Esophagus squamous epithelium (tissue), 4 donors: ENCODE data around the gene ALX4.

Experiments used
- POLR2A ChIP-seq, 4 donors: fragments of 450-650 bp; IDR thresholded peaks; one replicate each; pipeline ENCODE4 v1.6.1; 2017; ENCODE audit warnings: antibody characterized with exemption in 4 of 4, mild to moderate bottlenecking in 4 of 4, moderate library complexity in 3 of 4
- TF ChIP-seq, protein P1 (sequence below), 6 experiments: fragments of 450-650 bp in 4 of 6; fragments of 200-600 bp in 2 of 6; sonication (generic) in 2 of 6; IDR thresholded peaks; one replicate each; pipeline ENCODE4 v1.5.1; 2016 to 2019; ENCODE audit warnings: antibody characterized with exemption in 6 of 6, mild to moderate bottlenecking in 4 of 6, moderate library complexity in 4 of 6

DNA sequence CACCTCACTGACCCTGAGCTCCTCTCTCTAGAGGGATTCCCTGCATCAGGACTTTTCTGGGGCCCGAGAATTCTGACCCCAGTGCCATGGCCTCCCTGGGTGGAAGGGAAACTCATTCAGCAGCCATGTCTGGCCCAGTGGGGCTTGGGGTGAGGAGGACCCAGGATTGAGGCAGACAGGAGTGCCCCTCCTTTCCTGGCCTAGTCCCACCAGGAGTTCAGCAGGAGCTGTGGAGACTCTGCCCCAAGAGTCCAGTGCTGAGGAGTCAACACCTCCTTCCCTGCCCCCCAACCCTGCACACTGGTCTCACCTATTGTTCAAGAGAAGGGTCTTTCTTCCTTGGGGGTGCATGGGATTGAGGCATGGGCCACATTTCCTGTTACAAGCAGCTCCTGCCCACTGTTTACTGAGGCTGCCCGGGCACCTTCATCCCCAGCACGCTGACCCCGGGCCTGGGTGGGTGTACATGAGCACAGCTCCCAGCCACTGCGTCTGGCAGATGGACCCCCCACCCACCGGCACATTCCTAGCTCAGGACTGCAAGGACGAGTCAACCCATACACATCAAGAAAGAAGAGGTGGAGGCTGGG lies 33.9 kb downstream of the ALX4 start:
- no peak for TF ChIP-seq POLR2A (IDR thresholded peaks at IDR 0.05)
- TF ChIP-seq, protein P1, sequence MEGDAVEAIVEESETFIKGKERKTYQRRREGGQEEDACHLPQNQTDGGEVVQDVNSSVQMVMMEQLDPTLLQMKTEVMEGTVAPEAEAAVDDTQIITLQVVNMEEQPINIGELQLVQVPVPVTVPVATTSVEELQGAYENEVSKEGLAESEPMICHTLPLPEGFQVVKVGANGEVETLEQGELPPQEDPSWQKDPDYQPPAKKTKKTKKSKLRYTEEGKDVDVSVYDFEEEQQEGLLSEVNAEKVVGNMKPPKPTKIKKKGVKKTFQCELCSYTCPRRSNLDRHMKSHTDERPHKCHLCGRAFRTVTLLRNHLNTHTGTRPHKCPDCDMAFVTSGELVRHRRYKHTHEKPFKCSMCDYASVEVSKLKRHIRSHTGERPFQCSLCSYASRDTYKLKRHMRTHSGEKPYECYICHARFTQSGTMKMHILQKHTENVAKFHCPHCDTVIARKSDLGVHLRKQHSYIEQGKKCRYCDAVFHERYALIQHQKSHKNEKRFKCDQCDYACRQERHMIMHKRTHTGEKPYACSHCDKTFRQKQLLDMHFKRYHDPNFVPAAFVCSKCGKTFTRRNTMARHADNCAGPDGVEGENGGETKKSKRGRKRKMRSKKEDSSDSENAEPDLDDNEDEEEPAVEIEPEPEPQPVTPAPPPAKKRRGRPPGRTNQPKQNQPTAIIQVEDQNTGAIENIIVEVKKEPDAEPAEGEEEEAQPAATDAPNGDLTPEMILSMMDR (IDR thresholded peaks at IDR 0.05): no peak
